SU-DHL-6 (cell line): ENCODE measurements around the gene CDK5R1.

ENCODE experiments used
- H2AFZ ChIP-seq: fragments of 200-600 bp; sonication (generic); 2 replicates; pipeline ENCODE4 v1.6.1; 2014; ENCODE audit warnings: low read depth, mild to moderate bottlenecking, moderate library complexity, mixed read lengths, antibody characterized with exemption, low read length; ENCODE audit not compliant: severe bottlenecking
- H3F3A ChIP-seq: fragments of 200-600 bp; shearing (Covaris generic); 2 replicates; pipeline ENCODE4 v1.6.0; 2016; ENCODE audit warnings: antibody characterized with exemption, mild to moderate bottlenecking; ENCODE audit not compliant: insufficient read depth
- H3K27ac ChIP-seq: fragments of 200-600 bp; sonication (generic); 2 replicates; pipeline ENCODE4 v1.5.1; 2016; ENCODE audit warnings: low read depth, mild to moderate bottlenecking, low read length, moderate library complexity, mixed read lengths
- H3K27me3 ChIP-seq: fragments of 200-600 bp; sonication (generic), shearing (Covaris generic); 2 replicates; pipeline ENCODE4 v1.6.0; 2014; ENCODE audit warnings: mild to moderate bottlenecking, low read length
- H3K36me3 ChIP-seq: fragments of 200-600 bp; sonication (generic); 2 replicates; pipeline ENCODE4 v1.6.1; 2014; ENCODE audit warnings: mild to moderate bottlenecking, low read length, mixed read lengths
- H3K4me2 ChIP-seq: fragments of 300-600, 200-600 bp; shearing (Covaris generic), sonication (generic); 2 replicates; pipeline ENCODE4 v1.6.0; 2014; ENCODE audit warnings: low read length, low read depth, mild to moderate bottlenecking; ENCODE audit not compliant: poor library complexity, severe bottlenecking
- H3K4me3 ChIP-seq: fragments of 200-600 bp; sonication (generic); 2 replicates; pipeline ENCODE4 v1.5.1; 2014; ENCODE audit warnings: antibody characterized with exemption, low read length, mild to moderate bottlenecking, mixed read lengths; ENCODE audit not compliant: insufficient read depth, poor library complexity, severe bottlenecking
- H3K79me2 ChIP-seq: fragments of 200-600 bp; sonication (generic); 2 replicates; pipeline ENCODE4 v1.6.1; 2014; ENCODE audit warnings: mild to moderate bottlenecking, low read length, moderate library complexity; ENCODE audit not compliant: insufficient read depth
- H3K9ac ChIP-seq: fragments of 200-600 bp; sonication (generic); 2 replicates; pipeline ENCODE4 v1.7.0; 2014; ENCODE audit warnings: mild to moderate bottlenecking, low read length
- H3K9me2 ChIP-seq: fragments of 200-600 bp; sonication (generic); replicated peaks from 2 replicates; pipeline ENCODE4 v1.6.1; 2014; ENCODE audit warnings: low read length; ENCODE audit not compliant: insufficient read depth
- H3K9me3 ChIP-seq: fragments of 200-600 bp; sonication (generic); 2 replicates; pipeline ENCODE4 v1.6.1; 2014; ENCODE audit warnings: low read length, mixed read lengths; ENCODE audit not compliant: insufficient read depth
- H4K20me1 ChIP-seq: fragments of 200-600 bp; sonication (generic); 2 replicates; pipeline ENCODE4 v1.6.1; 2014; ENCODE audit warnings: low read depth, mild to moderate bottlenecking, antibody characterized with exemption, low read length, moderate library complexity, mixed read lengths
- CTCF ChIP-seq: fragments of 200-600 bp; sonication (generic); IDR thresholded peaks from one replicate; pipeline ENCODE4 v1.5.1; 2017; ENCODE audit warnings: antibody characterized with exemption, mild to moderate bottlenecking, low read length, moderate library complexity; ENCODE audit not compliant: insufficient read depth, poor library complexity, severe bottlenecking
- EZH2phosphoT487 ChIP-seq: fragments of 200-600 bp; sonication (generic), shearing (Covaris generic); conservative IDR thresholded peaks from 2 replicates; pipeline ENCODE4 v1.6.1; 2018; ENCODE audit warnings: mild to moderate bottlenecking, antibody characterized with exemption, low read length, moderate library complexity, mixed read lengths

The CDK5R1 gene

GRCh38 chr17:32491371-32492263, 4.8 kb downstream of the CDK5R1 start:
- 0 out of 2 replicates have a peak, but pooled peaks cover 3% of the 10 kb centered on the region for H3F3A ChIP-seq
- H2AFZ ChIP-seq = no peak overlapping the region
- no peaks in the 10 kb centered on the region for H3K9me3 ChIP-seq
- H3K9ac ChIP-seq = no peak overlapping the region
- H3K36me3 ChIP-seq = no peaks in the 10 kb centered on the region
- no peak overlapping the region for H3K27ac ChIP-seq
- H3K4me2 ChIP-seq = no peak overlapping the region
- H3K9me2 ChIP-seq = no peaks in the 10 kb centered on the region
- no peaks in the 10 kb centered on the region for H3K79me2 ChIP-seq
- no peaks in the 10 kb centered on the region for H3K27me3 ChIP-seq
- H3K4me3 ChIP-seq = no peak overlapping the region
- TF ChIP-seq EZH2phosphoT487 = no peak
- no peak for TF ChIP-seq CTCF
- H4K20me1 ChIP-seq = no peaks in the 10 kb centered on the region

- Histone ChIP-seq H3K79me2 (no peaks in the 10 kb centered on the region), H3K27me3 (no peaks in the 10 kb centered on the region), H3K27ac (no peak overlapping the region), H3K4me3 (no peak overlapping the region), H3K4me2 (no peak overlapping the region), H3K9ac (no peak overlapping the region), H3K9me2 (no peaks in the 10 kb centered on the region), H2AFZ (no peak overlapping the region), H3F3A (0 out of 2 replicates have a peak, but pooled peaks cover 3% of the 10 kb centered on the region), H3K9me3 (no peaks in the 10 kb centered on the region), H3K36me3 (no peaks in the 10 kb centered on the region), H4K20me1 (no peaks in the 10 kb centered on the region)
- TF ChIP-seq EZH2phosphoT487 = no peak
- TF ChIP-seq CTCF = no peak
Measured at GRCh38 chr17:32492264-32492589, 5.4 kb downstream of the CDK5R1 start.

GRCh38 chr17:32492648-32493289, 6.0 kb downstream of the CDK5R1 start:
- no peak overlapping the region for H3K9ac ChIP-seq

More at GRCh38 chr17:32492648-32493289, 6.0 kb downstream of the CDK5R1 start:
- no peak overlapping the region for H3K4me3 ChIP-seq
- 0 out of 2 replicates have a peak, but pooled peaks cover 3% of the 10 kb centered on the region for H3F3A ChIP-seq
- H3K36me3 ChIP-seq = no peaks in the 10 kb centered on the region
- H2AFZ ChIP-seq = no peak overlapping the region
- H3K79me2 ChIP-seq = no peaks in the 10 kb centered on the region
- no peaks in the 10 kb centered on the region for H3K9me3 ChIP-seq
- no peaks in the 10 kb centered on the region for H4K20me1 ChIP-seq
- H3K27me3 ChIP-seq = no peaks in the 10 kb centered on the region
- H3K9me2 ChIP-seq = no peaks in the 10 kb centered on the region
- no peak for TF ChIP-seq EZH2phosphoT487
- no peak for TF ChIP-seq CTCF
- H3K27ac ChIP-seq = no peak overlapping the region
- no peak overlapping the region for H3K4me2 ChIP-seq
